Lower leg skin (tissue), 3 donors: ENCODE measurements around the gene GNPAT.

Experiments used
- CTCF ChIP-seq, 3 donors: fragments of 450-650 bp; IDR thresholded peaks; one replicate each; pipeline ENCODE4 v1.5.1; 2016; ENCODE audit warnings: antibody characterized with exemption in 3 of 3, mild to moderate bottlenecking in 3 of 3, moderate library complexity in 2 of 3
- POLR2A ChIP-seq, 2 donors: fragments of 450-650 bp; IDR thresholded peaks; one replicate each; pipeline ENCODE4 v1.6.1; 2016 to 2017; ENCODE audit warnings: antibody characterized with exemption in 2 of 2, mild to moderate bottlenecking in 1 of 2, moderate library complexity in 1 of 2

GRCh38 chr1:231203259-231204057 is 37.6 kb upstream of the GNPAT start:
- no peak for TF ChIP-seq CTCF (IDR thresholded peaks at IDR 0.05)
- TF ChIP-seq POLR2A (IDR thresholded peaks at IDR 0.05) = no peak
